HuH-7 (cell line): ENCODE measurements around the gene GYPC.
"Not testable (repeated sequence)": the region's sequence is repeated elsewhere in the genome, so short reads cannot be mapped to it uniquely, and the experiment has no call there.

Experiments
- DNase-seq: peaks from one replicate; pipeline ENCODE4 v3.0.0; 2011; ENCODE audit warnings: low spot score

GYPC gene

GRCh38 chr2:126699716-126700581 is 44.0 kb downstream of the GYPC start:
- DNase-seq, result no peak

DNA sequence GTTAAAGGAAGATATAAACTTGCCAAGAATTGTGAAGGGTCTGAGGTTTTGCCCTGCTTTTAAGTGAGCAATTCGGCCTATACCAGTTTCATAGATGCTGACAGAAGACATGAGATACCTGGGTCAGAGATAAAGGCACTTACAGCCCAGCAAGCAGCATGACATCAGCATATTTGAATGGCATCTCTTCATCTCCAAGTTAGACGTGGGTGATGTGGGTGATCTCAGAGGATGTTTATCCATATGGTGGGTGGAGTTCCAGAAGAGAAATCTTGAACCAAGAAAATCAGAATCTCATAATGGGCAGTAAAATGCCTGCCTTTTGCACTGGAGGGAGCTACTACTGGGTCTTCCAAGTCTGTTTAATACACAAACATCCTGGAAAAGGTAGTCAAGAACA is 44.7 kb downstream of the GYPC start:
- DNase-seq, result no peak

- no peak for DNase-seq
Observed at GRCh38 chr2:126703311-126703710, 47.4 kb downstream of the GYPC start.

DNA sequence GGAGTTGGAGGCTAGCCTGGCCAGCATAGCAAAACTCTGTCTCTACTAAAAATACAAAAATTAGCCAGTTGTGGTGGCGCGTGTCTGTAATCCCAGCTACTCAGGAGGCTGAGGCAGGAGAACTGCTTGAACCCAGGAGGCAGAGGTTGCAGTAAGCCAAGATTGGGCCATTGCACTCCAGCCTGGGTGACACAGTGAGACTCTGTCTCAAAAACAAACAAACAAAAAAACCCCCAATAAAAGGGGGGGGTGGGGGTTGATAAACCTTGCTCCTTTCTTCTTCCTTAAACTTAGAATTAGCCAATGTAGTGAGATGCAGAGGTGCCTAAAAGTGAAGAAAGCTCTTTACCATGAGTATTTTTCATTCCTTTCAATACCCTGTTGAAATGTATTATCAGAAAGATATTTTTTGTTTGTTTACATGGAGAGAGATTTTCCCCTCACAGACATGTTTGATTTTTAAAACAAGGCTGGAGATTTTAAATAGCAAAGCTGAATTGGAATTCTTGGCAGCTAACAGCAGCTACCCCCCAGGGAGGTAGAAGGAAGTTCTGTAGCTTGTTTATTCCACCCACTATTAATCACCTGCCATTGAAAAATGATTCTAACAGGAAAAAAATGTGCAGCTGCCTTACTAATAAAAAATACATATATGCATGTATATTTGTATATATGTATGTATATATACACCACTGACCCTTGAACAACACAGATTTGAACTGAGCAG is 48.6 kb downstream of the GYPC start:
- DNase-seq, result no peak

GRCh38 chr2:126707191-126707590 is 51.2 kb downstream of the GYPC start:
- DNase-seq, result no peak

- no peak for DNase-seq
Observed at GRCh38 chr2:126707941-126708340, 52.0 kb downstream of the GYPC start.

- no peak for DNase-seq
Observed at GRCh38 chr2:126714191-126714965, 58.4 kb downstream of the GYPC start.

GRCh38 chr2:126715111-126715510 is 59.2 kb downstream of the GYPC start:
- DNase-seq, result no peak

DNA sequence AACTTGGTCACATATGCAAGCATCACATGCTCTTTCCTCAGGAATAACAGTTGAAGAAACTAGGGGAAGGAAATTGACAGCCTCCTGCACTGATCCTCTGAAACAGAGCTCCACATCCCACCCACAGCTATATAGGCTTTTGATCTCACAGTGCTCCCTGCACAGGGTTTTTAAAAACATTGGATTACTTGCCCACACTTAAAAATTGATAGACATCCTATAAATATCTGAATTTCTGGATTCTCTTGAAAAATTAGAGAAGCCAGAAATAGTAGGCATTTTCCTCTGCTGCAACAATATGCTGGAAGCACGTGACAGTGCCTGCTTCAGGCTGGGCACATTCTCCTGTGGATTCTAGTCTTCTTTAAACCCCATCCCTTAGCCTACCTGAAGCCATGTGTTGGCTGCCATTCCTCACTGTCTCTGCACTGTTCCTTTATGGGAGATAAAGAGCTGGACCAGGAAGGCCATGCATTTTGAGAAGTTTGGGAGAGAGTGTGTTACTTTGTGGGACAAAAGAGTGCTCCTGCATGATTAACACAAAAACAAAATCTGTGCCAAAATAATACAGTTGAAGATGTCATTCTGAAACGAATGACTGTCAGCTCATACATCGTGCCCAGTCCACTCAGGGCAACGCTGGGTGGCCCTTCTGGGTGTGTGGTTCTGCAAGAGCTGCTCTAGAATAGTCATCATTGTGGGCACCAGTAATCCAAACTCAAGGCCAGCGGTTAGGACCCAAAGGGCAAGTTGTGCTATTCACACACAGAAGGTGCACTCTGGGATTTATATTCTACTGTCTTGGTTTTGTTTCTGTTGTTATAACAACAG is 59.8 kb downstream of the GYPC start:
- no peak for DNase-seq

DNA sequence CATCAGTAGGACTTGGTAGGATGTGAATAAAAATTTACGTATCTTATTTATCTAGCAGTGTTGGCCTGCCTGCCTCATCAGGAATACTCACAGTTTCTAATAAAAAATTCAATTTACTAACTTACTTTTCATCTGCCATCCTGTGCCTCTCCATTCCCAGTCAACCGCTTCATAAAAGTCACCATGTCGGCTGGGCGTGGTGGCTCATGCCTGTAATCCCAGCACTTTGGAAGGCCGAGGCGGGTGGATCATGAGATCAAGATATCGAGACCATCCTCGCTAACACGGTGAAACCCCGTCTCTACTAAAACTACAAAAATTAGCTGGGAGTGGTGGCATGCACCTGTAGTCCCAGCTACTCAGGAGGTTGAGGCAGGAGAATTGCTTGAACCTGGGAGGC is 61.3 kb downstream of the GYPC start:
- not testable (repeated sequence) for DNase-seq

- DNase-seq, result no peak
Observed at GRCh38 chr2:126717928-126718327, 62.0 kb downstream of the GYPC start.

DNA sequence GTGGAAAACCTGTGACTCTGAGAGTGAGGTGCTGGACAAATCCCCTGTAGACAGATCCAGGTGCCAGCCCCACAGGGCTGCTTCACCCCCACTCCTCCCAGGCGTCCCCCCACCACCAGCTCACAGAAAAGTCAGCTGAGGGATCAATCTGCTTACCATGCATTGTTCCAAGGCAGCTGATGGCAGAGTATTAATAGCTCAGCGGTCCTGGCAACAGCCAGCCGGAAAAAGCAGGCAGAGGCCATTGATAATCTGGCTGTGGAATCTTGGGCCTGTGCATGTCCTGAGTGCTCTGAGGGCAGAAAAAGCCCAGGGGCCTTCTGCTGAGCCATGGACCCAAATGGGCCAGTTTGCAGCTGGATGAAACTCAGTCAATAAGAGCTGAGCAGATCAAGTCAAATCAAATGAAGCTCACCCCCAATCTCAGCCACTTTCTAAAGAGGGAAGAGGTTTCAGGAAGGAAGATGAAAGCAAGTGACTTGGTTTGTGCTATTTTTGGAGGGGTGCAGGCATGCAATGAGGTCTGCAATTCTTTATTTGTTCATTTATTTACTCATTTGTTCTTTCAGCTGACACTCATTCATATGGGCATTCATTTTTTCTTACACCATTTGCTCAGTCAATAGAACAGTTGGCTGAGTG is 63.4 kb downstream of the GYPC start:
- DNase-seq, result no peak

DNA sequence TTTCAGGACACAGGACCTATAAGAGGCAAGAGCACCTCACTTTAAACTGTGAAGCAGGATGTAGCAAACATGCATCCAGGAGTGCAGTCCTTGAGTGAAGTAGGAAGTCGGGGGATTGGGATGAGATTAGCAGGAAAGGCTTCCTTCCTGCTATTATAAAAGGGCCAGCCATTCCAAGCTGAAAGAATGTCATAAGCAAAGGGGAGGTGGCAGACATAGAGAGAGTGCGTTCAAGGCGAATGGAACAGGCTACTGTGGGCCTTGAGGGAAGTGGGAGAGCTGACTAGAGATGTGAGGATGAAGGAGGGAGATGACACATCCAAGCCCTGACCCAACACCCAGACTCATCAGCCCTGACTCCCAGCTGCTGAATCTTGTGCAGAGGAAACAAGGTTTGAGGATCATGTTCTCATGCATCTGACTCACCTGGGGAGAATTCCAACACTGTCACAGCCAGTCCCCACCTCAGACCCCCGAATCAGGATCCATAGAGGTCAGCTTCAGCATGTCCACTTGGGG is 63.9 kb downstream of the GYPC start:
- DNase-seq, result no peak

DNA sequence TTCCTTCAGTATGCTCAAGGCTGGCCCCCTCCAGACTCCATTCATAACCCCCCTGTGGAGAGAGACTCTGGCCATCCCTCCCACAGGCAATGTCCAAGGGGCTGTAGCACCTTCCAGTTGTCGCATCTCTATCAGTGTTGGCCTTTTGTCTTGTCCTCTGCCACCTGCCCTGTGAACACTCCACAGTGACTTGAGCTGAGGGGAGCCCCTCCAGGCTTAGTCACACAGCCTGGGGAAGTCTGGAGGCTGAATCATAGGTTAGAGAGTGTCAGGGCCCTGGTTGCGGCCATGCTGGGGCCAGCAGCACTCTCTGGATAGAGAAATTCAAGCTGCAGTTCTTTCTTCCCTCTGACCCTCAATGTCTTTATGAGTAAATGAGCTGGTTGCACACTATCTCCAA is 64.7 kb downstream of the GYPC start:
- no peak for DNase-seq

DNA sequence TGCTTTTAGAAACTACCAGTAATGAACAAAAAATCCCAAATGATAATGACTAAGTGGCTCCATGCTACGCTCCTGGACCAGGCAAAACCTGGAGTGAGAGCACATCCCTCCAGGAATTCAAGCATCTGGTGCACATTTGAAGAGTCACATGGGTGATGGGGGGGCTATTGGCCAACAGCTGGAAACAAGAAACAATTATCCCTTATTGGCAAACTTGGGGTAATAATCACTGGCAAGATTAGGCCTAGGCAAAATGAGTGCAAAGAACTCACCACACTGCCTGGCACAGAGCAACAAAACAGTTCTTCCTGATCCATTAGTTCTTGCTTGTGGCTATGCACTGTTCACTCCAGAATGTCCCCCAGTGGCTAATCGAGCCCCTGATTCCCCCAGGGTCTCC is 66.1 kb downstream of the GYPC start:
- no peak for DNase-seq

- no peak for DNase-seq
Observed at GRCh38 chr2:126722546-126722945, 66.6 kb downstream of the GYPC start.

DNA sequence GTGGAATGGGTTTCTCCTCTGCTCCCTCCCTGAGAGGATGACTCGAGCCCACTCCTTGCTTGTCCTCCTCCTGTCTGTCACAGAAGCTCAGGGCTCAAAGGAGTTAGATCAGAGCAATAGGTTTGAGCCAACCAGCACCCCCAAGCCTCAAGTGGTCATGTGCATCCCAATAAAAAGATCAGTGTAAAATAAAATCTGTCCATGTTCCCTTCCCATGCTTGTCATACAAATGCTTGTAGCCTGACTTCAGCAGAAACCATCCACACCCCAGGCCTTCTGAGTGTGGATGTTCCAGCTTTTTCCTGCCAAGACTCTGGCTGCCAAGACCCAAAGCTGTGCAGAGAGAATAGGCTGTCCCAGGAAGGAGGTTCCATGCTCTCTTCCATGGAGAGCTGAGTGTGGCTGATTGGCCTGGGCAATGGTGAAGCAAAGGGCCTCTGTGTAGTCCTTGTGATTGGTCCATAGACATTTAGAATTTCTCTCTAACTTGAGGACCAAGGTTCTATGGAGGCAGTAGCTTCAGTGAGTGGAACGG is 67.4 kb downstream of the GYPC start:
- no peak for DNase-seq

DNA sequence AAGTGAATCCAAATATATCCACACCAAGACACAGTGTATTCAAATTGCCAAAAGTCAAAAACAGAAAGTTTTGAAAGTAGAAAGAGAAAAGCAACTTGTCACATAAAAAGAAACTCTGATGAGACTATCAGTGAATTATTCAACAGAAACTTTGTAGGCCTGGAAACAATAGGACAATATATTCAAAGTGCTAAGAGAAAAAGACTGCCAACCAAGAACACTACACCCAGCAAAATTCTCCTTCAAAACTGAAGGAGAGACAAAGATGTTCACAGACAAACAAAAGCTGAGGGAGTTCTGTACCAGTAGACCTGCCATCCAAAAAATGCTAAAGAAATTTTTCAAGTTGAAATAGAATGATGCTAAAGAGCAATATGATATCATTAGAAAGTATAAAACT is 69.6 kb downstream of the GYPC start:
- DNase-seq, result no peak

- DNase-seq, result no peak
Observed at GRCh38 chr2:126729896-126730295, 73.9 kb downstream of the GYPC start.

- DNase-seq, result no peak
Observed at GRCh38 chr2:126730655-126731054, 74.7 kb downstream of the GYPC start.

- no peak for DNase-seq
Observed at GRCh38 chr2:126731353-126731752, 75.4 kb downstream of the GYPC start.
